Globus pallidus (tissue), 1 donor: ENCODE measurements around the gene TNNT3.

Source experiments
- DNase-seq: peaks from one replicate; pipeline ENCODE4 v3.0.0-alpha.2; 2015; ENCODE audit warnings: low spot score

The TNNT3 gene

DNA sequence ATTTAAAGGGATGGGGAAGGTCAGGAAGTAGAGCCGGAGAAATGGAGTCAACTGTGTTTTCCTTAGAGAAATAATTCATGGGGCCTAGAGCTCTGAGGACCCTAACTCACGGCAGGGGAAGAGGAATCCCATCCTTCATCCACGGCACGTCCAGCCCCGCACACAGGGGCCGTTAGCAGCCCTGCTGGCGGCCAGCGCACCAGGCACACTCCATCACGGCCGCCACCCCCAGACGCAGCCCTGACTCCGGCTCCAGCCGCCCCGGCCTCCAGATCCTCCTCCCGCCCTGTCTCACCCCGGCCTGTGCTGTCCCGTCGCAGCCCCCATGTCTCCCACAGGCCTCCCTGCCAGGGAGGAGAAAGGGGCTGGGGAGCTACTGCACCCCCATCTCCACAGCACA is 38.9 kb downstream of the TNNT3 start:
- no peak for DNase-seq

DNA sequence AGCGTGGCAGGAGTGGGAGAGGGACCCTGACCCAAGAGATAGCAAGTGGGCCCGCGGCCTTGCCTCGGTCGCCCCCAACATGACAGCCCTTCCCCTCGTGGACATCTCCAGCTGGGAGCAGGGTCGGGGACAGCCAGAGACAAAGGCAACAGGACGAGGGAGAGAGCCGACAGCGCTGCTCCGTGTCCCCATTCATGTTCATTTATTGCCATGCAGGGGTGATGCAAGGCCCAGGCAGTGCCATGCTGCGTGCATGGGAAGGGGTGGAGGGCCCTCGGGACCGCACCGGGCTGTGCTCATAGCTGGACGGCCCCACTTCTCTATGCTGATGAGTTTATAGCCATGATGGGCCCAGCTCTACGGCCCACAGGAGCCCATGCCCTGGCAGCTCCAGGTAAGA is 40.3 kb downstream of the TNNT3 start:
- no peak for DNase-seq

DNA sequence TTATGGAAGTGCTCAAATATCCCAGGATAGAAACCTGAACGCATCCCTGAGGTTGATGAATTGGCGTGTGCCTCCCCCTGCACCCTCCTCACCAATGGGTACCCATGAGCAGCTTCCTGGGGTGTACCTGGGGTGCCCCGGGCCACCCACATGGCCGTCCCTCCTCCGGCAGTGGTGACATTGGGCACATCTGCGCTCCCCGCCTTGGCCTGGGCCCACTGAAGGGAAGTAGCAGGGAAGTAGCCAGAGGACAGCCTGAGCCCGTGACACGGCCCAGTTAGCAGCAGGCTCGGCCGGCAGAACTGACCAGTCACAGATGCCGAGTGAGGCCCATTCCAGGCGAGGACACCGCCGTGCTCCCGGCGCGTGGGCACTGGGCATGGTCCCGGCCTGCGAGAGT is 44.4 kb downstream of the TNNT3 start:
- no peak for DNase-seq

DNA sequence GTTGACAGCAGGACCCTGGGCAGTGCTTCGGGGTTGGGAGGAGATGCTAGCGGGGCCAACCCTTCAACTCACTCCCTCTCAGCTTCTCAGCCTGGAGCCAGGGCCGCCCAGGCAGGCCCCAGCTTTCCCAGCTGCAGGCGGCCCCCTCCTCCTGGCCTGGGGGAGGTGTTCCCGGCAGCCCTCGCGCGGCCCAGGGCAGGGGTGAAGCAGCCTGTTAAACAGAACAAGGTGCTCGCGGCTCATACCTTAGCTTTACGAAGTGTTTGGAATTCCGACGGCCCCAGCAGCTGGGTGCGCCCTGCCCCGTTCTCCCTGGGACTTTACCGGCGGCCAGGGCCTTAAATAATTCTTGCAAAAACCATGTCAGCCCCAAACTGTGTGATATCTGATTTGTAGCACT is 44.8 kb downstream of the TNNT3 start:
- no peak for DNase-seq

DNA sequence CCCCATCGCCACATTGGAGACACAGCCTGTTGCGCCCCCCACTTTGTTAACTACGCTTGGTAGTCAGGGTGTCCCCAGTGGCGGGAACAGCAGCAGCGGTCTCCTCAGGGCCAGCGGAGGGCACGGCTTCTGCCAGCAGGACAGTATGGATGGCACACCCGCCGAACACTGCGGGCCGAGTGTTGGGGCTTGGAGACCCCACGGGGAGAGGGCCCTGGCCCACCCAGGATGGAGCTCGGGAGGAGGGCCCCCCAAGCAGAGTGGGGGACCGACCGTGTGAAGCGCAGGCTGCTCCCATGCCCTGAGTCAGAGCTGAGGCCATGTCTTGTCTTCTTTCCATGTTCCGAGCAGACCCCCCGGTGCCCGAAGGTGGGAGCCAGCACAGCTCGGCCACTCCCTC is 45.5 kb downstream of the TNNT3 start:
- DNase-seq: no peak

DNA sequence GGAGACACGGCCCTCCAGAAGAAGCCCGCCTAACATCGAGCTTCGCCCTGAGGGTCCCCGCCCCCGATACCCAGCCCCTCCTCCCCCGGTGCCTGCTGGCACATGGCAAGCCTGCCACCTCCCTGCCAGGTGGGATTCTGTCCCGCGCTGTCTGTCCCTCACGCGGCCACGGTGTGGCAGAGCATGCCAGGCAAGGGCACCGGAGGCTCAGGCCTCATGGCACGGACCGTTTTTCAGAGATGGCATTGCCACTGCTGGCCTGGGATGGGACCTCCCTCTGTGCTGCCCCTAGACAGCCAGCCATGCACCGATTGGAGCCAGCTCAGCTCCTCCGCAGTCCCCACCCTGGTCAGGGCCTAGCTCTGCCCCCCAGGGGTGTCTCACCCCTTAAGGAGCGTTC is 47.0 kb downstream of the TNNT3 start:
- no peak for DNase-seq

DNA sequence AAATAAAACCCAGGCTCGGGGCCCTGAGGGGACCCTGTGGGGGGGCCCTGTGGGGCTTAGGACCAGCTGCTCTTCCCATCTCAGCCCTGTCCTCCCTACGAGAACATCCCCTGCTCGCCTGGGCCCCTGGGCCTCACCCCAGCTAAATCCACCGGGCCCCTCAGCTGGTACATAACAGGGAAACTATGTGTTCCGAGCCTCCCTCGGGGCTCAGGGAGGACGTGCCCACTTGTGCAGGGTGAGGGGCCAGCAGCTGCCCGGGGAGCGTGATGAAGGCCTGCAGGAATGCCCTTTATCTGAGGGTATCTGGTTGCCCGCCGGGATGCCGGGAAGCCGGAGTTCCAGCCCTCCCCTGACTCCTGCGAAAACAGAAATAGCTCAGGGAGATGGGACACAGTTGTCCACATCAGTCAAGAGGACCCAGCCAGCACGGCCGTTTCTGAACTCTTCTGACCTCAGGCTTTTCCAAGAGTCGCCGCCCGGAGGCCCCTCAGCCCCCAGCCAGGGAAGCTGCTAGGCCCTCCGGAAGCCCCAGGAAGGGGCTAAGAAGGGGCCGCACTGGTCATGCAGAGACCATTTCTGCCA is 48.2 kb downstream of the TNNT3 start:
- no peak for DNase-seq

DNA sequence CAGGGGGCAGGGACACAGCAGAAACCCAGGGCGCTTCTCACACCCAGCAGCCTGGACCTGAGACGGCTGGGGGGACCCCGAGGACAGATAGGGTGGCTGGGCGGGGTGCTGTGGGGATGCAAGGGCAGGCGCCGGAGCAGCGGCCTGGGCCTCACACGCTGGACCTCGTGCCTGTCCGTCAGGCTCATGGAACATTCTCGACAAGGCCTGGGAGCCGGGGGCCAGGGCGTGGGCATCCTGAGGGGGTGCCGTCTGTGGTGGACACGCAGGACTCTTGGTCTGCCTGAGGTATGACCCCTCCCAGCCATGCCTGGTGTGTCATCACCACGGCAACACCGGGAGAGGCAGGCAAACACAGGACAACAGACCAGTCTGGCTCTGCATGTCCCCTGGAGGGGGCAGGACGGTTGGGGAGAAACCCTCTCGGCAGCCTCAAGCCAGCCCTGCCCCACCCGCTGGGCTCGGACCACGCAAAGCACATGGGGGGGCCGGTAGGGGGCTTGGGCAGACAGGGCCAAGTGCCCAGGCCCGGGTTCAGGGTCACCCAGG is 49.0 kb downstream of the TNNT3 start:
- DNase-seq: no peak

DNA sequence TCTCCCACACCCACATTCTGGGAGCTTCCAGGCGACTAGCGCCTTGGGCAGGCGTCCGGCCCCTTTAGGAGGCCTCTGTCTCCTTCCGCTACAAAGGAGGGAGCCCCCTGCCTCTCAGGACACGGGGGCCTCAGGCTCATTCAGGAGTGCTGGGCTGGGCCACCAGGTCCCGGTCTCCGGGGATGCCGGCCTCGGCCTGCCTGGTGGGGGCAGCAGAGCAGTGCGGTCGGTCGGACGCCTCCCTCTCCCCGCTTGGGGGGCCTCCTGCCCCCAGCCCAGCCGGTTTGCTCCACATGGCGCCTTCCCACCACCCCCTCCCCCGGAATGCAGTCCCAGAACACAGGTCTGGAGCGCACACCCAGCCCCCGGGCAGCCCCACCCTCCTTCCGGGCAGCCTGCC is 49.5 kb downstream of the TNNT3 start:
- DNase-seq: no peak

DNA sequence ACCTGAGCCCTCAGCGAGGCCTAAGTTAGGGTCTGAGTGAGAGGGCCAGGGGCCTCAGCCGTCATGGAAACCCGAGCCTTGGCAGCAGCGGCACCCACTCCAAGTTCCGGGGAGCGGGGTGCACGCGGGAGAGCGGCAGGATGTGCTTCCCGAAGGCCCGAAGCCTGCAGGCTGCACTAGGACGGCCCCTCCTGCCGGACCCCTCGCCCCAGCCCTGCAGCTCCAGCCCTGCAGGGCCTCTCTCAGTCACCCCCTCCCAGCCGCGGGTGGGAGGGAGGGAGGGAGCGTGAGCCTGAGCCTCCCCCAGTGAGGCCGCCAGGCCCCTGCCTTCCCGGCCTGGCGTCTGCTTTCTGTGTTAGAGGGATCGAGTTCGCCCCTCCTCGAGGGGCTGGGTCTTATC is 50.3 kb downstream of the TNNT3 start:
- DNase-seq: no peak

DNA sequence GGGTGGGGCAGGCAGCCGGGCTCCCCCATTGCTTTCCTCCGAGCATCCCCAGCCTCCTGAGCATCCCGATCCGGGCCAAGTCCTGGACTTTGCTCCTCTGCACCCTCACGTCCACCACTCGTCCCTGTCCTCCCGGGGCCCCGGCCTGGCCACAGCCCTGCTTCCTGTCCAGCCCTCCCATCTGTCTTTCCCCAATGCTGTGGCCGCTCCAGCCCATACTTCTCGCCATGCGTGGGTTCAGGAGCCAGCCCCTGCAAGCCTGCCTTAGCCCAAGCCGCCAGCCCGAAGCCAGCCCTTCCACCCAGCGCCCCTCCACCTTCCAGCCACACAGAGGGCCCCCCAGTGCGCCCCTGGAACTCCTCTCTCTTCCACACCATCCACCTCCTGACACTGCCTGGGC is 51.5 kb downstream of the TNNT3 start:
- no peak for DNase-seq

DNA sequence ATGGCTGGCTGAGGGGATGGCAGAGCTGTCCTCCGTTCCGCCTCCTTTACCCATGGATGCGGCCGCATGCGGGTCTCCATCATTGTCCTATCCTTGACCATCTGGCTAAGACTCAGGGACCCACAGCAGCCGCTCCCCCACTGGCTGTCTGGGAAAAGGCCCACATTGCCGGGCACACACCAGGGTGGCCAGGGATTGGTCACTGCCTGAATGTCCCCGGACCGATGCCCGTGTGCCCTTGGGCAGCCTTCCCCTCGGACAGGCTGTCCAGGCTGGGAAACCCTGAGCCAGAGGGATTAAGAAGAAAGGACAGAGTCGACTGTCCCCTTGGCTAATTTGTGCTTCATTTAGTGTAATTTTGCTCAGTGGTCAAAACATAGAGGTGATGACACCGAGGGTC is 55.7 kb downstream of the TNNT3 start:
- DNase-seq: no peak

DNA sequence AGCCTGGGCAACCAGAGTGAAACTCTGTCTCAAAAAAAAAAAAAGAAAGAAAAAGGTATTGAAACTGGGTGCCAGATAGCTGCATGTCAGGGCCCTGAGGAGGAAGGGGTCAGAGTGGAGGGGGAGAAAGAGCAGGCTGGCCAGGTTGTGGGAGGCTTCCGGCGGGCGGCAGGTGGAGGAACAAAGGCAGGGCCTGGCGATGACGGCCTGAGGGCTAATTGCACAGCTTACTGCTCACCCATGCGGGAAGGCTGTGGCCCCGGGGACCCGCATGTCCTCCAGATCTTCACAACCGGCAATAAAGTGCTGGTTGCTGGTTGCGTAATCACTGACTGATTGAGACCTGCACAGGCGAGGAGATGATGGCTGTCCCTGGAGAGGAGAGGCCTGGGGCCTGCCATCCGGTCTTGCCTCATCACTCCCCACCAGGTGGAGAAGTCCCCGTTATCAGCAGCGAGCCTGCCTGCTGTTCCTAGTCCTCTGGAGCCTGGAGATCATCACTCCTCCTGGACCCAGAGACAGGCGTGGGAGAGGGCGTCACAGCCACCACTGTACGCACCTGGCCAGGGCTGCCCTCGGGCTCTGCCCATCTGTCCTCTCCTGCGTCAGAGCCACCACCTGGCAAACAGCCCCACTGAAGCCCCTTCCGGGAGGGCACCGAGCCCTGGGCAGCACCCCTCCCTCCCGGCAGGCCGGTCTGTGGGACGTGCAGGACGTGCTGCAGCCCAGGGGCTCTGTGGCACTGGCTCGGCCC is 59.4 kb downstream of the TNNT3 start:
- no peak for DNase-seq

DNA sequence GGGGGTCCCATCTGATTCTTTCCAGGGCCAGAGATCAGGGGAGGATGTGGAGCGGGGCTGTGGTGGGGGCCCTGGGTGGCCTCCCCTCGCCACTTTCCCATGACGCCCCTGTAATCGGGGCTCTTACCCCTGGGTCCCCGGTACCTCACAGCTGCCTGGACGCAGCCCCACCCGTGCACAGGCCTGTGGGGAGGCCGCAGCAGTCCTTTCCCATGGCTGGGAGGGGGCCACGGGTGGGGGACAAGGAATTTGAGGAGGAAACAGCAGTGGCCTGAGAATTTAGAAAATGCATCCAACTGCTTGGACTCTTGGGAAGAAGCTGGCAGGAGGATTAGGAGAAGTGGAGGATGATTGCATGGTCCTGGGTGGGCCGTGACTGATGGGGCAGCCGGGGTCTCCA is 60.1 kb downstream of the TNNT3 start:
- no peak for DNase-seq

DNA sequence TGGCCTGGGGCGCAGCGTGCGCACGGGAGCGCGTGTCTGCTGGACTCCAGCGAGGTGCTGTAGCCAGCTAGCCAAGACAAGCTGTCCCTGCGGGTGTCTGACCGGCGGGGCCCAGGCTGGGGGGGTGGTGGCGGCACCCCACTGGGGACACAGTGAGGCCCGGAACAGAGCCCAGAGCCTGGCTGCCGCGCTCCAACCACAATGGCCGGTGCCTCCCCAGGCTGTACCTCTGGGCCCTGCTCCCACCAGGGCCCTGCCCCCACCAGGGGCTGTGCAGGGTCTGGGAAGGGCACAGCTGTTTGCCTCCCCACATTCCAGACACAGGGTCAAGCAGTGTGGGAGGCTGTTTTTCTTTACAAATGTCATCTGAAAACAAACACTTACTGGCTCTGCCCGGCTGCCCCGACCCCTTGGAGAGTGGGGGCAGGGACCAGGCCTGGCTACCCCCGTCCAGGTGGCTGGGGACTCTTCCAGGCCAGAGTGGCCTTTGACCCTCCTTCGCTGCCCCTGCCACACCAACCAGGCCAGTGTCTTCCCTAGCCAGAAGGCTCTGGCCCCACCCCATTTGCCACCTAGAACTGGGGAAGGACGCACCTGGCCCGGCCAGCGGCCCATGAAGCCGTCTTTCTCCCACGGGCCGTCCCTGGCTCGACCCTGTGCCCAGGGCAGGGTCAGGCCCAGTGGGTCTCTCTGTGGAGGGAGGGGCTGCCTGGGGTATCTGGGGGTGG is 63.5 kb downstream of the TNNT3 start:
- DNase-seq: no peak

DNA sequence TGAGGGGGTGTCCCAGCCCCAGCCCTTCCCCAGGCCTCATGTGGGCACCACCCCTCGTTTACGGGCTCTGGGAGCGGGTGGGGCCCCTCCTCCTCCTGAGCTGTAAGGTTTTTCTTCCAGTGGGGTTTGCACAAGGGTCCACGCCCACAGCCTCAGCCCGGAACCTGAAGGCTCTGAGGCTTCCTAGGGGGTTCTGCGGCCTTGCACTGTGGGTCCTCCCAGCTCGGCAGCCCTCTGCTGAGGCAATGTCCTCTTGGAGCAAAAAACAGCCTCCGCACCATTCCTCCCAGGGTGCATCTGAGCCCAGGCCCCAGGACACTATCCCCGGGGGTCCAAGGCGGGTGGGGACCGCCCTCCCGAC is 64.1 kb downstream of the TNNT3 start:
- DNase-seq: no peak

DNA sequence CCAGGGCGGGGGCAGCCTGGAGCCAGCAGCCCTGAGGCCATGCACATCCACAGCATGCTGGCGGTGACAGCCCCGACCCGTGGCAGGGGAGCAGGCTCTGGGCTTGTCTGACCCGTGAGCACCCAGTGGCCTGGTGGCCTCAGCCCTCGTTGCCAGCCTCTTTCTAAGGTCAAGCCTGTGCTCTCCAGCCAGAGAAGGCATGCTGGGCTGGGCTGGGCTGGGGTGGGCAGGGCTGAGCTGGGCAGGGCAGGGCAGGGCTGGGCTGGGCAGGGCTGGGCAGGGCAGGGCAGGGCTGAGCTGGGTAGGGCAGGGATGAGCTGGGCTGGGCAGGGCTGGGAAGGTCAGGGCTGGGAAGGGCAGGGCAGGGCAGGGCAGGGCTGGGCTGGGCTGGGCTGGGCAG is 67.5 kb downstream of the TNNT3 start:
- no peak for DNase-seq

DNA sequence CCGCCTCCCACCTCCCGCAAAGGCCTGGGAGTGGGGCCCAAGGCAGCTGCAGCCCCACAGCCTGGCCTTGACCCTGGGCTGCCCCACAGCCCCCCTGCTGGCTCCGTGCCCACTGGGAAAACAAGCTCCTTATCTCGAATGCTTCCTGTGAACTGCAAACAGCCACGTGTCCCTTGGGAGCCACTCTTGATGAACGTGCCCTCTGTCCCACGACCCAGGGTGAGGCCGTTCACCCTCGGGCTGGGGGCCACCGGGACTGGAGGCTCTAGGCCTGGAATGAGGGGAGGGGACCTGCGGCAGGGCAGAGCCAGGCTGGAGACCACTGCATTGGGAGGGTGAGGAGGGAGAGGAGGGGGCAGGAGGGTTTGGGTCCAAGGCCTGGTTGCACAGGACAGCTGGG is 68.7 kb downstream of the TNNT3 start:
- DNase-seq: no peak
